Activated CD8-positive, alpha-beta memory T cell treated with anti-CD3 and anti-CD28 coated beads, Interleukin-2, amount 50 U/mL, for 48 hours (primary cell): ENCODE data around the gene PRXL2C.
"Not testable (repeated sequence)": the region's sequence is repeated elsewhere in the genome, so short reads cannot be mapped to it uniquely, and the experiment has no call there.

Source experiments
- DNase-seq: peaks from one replicate; pipeline ENCODE4 v3.0.0-alpha.2; 2020

Gene PRXL2C

GRCh38 chr9:96655198-96655851, at the start of gene PRXL2C:
PRXL2C (minus strand) TSS chr9:96655317; CDS start chr9:96655281, 36 bp downstream.
- DNase-seq = peak; percentile 89

DNA sequence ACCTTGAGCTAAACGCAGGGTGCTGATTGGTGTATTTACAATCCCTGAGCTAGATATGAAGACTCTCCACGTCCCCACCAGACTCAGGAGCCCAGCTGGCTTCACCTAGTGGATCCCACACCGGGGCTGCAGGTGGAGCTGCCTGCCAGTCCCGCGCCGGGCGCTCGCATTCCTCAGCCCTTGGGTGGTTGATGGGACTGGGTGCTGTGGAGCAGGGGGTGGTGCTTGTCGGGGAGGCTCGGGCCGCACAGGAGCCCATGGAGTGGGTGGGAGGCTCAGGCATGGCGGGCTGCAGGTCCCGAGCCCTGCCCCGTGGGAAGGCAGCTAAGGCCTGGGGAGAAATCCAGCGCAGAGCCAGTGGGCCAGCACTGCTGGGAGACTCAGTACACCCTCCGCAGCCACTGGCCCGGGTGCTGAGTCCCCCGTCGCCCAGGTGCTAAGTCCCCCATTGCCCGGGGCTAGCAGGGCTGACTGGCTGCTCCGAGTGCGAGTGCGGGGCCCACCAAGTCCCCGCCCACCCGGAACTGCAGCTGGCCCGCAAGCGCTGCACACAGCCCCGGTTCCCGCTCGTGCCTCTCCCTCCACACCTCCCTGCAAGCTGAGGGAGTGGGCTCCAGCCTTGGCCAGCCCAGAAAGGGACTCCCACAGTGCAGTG, 45.7 kb upstream of the PRXL2C start:
- not testable (repeated sequence) for DNase-seq

DNA sequence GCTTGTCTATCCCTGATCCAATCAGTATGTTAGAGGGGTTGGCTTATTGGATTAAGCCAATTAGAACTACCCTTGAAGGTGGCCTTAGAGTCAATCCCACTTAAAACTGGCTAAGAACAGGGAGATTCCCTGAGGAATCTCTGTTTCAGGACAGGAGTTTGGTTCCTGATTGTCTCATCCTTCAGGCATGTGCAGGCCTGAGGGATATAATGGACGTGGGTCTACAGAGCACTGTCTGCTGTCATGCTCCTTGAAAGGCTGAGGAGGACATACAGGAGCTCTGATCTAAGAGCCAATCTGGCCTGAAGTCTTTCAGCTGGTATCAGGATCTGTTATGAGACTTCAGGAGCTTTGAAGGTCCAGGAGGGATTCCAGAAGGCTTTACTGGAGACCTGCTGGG, 36.2 kb upstream of the PRXL2C start:
- no peak for DNase-seq

DNA sequence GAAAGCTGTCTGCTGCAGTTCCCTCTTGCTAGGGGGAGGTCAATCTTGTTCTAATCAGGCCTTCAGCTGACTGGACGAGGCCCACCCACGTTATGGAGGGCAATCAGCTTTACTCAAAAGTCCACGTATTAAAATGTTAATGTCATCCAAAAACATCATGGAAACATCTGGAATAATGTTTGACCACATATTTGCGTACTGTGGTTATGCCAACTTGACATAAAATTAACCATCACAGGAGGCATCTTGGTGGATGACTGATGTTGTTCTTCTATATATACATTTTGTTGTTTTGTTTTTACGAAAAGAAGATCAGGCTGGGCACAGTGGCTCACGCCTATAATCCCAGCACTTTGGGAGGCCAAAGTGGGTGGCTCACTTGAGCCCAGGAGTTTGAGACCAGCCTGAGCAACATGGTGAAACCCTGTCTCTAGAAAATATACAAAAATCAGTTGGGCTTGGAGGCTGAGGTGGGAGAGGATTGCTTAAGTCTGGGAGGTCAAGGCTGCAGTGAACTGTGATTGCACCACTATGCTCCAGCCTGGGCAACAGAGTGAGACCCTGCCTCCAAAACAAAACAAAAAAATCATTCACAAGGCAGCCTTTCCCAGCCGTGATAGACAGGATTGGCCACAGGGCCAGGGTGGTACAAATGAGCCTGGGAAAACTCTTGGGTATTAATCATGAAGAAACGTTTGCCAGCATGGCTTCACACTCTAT, 33.8 kb upstream of the PRXL2C start:
- no peak for DNase-seq

DNA sequence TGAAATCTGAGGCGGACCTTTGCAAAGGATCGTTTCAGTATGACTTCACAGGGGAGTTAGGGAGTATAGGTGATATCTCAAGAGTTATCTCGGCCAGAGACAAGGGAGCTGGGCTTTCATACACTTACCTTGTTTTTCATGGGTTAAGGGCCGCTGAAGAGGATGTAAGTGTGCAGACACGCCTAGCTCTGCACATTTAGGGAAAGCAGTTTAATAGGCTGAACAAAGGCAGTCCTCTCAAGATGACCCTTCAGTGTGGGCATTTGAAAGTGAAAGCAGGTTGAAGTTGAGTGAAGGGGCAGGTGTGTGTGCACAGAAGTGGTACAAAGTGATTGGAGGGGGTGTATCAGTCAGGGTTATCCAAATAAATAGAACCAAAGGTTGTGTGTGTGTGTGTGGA, 33.1 kb upstream of the PRXL2C start:
- no peak for DNase-seq

DNA sequence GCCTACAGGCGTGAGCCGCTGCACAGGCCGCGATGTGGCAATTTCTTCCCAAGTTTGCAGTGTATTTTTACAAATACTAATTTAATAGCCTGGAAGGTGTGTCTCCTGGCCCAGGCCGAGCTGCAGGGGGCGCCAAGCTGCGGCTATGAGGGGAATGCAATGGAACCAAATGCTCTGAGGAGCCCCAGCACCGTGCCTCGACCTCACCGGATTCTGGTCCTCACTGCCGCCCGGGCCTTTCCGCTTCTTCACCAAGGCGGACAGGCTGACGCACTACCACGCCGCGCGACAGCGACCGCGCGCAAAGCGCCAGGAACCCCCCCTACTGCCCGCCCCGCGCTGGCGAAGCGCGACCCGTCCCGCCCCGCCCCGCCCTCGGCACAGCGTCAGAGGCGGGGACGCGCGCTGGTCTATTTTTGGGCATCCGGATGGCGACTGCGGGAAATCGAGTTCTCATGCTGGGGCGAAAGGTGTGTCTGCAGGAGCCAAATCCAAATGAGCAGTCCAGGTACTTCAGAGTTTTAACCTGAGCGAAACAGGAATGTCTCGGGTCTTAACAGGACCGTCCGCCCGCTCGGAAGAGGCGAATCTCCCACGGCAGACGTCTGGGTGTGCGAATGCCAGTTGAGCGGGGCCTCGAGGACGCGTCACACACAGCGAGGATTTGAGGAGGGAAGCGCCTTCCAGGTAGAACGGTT, 31.7 kb upstream of the PRXL2C start:
- peak; percentile 80 for DNase-seq

- no peak for DNase-seq
Measured at GRCh38 chr9:96680812-96681499, 25.8 kb upstream of the PRXL2C start.

DNA sequence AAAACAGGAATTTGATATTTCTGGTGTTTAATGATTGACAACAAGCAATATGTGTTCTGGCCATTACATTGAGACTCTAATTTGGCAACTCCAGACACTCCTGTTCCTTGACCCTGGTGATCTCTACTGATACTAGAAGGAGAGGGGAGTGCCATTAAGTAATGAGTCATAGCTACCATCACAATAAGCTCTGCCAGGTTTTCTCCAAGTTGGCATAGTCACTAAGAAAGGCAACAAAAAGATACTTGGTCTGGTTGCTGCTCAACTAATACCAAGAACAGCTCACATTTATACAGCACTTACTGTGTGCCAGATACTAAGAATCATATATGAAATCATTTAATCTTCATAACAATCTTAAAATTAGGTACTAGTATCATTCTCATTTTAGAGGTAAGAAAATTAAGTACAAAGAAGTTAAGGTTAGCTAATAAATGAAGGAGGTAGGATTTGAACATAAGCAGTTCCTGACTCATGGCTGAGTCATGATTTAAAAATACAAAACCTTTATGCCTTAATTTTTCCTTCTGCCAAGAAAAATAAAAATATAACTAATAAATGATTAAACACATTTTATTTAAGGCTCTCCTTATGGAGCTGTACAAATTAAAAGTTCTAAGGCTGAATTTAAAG, 19.9 kb upstream of the PRXL2C start:
- no peak for DNase-seq

- not testable (repeated sequence) for DNase-seq
Measured at GRCh38 chr9:96673786-96674185, 18.7 kb upstream of the PRXL2C start.

- DNase-seq = no peak
Measured at GRCh38 chr9:96668868-96669534, 13.9 kb upstream of the PRXL2C start.

DNA sequence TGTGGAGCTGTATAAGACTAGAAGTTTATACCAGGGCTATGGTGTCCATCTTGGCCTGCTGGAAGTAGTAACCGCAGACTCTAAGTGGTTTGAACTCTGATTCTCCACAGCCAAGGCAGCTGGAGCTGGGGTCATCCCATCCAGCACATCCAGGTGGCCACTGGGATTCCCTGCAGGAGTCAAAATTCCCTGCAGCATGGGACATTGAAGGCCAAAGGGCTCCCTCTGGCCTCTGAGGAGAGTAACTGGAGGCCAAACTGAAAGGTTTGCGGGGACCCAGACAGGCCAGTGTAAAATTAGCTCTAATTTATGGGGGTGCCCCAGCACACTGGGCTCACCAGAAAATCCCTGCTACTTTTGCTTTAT, 12.2 kb upstream of the PRXL2C start:
- no peak for DNase-seq

DNA sequence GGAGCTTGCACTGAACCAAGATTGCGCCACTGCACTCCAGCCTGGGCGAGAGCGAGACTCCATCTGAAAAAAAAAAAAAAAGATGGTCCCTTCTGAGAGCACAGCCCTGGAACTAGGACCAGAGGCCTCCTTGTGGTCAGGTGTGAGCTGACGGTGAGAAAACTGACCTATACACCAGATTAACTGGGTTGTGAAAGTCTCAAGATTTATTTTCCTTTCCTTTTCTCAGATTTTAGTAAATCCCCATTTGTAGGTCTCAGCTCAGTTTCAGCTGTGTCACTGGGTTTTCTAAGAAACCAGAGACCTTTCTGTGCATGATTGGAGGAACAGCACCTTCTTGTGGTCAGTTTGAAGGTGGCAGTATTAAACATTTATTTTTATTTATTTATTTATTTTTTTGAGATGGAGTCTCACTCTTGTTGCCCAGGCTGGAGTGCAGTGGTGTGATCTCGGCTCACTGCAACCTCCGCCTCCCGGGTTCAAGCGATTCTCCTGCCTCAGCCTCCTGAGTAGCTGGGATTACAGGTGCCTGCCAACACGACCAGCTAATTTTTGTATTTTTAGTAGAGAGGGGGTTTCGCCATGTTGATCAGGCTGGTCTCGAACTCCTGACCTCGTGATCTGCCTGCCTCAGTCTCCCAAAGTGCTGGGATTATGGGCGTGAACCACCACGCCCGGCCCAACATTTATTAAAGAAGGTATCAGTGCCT, 11.7 kb upstream of the PRXL2C start:
- not testable (repeated sequence) for DNase-seq

DNA sequence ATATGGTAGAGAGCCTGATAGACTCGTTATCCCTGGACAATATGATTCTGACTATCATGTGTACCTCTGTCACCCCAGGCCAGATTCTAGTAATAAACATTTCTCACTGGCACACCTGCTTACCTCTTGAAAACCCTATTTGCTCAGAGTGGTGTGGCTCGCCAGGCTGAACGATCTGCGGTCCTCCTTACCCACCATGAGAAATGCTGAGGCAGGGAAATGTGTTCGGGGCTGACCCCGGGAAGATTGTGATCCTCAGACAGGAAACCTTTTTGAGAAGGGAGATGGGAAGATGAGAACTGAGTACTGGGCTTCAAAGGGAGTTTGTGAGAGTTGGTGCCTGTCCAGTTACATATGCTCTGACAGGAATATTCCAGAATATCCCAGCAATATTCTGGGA, 10.7 kb upstream of the PRXL2C start:
- DNase-seq = no peak

GRCh38 chr9:96663506-96664120, 8.5 kb upstream of the PRXL2C start:
- DNase-seq = no peak

DNA sequence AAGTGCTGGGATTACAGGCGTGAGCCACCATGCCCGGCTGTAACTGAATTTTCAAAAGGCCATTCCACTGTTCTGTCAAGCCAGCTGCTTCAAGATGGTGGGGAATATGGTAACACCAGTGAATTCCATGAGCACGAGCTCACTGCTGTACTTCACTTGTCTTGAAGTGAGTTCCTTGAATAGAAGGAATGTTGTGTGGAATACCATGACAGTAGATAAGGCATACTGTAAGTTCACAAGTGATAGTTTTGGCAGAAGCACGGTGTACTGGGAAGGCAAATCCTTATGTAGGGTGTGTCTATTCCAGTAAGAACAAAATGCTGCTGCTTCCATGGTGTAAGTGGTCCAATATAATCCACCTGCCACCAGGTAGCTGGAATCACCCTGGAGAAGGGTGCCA, 6.6 kb upstream of the PRXL2C start:
- no peak for DNase-seq

DNA sequence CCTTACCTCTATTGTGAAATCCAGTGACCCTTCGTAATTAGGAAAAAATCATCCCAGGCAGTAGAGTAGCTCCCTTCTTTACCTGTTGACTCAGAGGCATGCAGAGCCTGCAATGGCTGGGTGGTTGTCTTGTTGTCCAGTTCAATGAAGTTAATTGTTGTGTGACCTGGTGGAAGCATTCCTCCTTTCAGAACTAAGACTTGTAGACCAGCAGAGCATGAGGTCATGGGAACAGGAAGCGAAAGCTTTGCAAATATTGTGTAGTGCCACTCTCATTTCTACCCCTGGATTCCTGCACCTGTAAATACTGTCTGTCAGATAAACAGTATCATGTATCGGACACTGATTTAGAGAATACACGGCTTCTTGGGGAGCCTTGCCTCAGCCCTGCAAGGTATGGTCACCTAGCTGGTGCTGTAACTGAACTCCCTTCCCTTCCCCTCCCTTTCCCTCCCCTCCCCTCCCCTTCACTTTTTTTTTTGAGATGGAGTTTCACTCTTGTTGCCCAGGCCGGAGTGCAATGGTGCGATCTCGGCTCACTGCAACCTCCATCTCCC, 5.7 kb upstream of the PRXL2C start:
- no peak for DNase-seq

- peak; percentile 78 for DNase-seq
Measured at GRCh38 chr9:96654450-96655197, 493 bp downstream of the PRXL2C start.

- no peak for DNase-seq
Measured at GRCh38 chr9:96651626-96652025, 3.5 kb downstream of the PRXL2C start.

DNA sequence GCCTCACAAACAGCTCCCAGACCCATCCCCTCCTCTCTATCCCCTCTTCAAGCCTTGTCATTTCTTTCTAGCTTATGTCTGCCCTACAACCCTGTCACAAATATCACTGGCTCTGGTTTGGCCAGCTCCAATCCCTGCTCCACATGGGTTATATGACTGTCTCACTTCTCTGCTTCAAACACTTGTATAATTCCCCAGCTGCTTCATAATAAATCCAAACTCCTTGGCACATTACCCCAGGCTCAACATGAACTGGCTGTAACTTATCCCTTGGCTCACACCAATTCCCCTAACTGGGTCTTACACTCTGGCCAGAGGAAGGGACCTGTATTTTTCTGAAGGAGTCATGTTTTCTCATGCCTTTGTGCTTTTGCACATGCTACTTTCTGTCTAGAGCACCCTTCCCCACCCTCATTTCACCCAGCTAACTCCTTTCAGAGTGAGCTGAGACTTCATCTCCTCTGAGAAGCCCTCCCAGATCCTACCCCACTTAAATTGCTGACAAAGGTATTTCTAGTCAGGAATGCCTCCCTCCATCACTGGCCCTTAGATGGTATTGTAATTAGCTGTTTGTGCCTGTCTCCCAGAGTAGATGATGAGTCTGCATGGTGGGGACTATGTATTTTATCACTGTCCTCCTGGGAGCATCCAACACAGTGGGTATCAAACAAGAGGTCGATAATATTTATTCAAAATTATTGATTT, 5.3 kb downstream of the PRXL2C start:
- no peak for DNase-seq
